ENCODE measurements around the gene ATP9A.

DNA sequence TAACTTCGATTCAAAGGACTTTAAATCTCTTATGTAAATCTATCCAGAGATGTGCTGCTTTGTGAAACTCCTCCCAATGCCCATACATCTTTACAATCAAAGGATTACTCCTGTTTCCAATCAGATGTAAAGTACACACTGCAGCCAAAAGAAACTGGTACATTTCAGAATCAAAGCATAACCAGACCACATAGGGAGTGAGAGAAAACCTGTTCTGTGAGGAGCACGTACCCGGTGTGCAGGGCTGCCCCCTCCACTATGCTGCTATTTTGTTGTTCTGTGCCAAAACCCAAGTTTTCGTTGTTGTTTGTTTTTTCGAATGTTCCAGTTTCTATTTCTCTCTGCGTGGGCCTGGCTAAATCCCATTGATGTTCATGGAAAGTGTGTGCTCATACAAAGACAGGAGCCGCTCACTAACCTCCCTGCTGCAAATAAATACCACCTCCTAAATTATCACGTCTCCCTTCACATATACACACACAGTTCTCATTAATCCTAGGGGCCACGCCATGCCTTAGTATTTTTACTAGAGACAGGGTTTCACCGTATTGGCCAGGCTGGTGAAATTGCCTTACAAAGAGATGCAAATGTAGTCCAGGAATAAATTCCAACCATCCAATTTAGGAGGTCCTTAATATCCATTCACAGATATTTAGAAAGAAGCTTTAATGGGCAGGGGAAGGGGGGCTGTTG lies 52.9 kb downstream of the ATP9A start:
- TF ChIP-seq POLR2A (IDR thresholded peaks at IDR 0.05) (no peak), CTCF (IDR thresholded peaks at IDR 0.05) (no peak), EP300 (IDR thresholded peaks at IDR 0.05) (no peak)

All from tibial nerve (tissue), 4 donors.